Measurements from ENCODE around the gene CEP63.
"Not testable (repeated sequence)": the region's sequence is repeated elsewhere in the genome, so short reads cannot be mapped to it uniquely, and the experiment has no call there.

CEP63 gene

GRCh38 chr3:134516905-134517304 lies 31.0 kb downstream of the CEP63 start:
- DNase-seq = no peak

- DNase-seq = no peak
These were observed 31.9 kb downstream of the CEP63 start for GRCh38 chr3:134517791-134518190.

- no peak for DNase-seq
These were observed 36.7 kb downstream of the CEP63 start for GRCh38 chr3:134522541-134522940.

GRCh38 chr3:134525293-134525692 lies 39.4 kb downstream of the CEP63 start:
- DNase-seq = no peak

GRCh38 chr3:134526319-134526718 lies 40.5 kb downstream of the CEP63 start:
- no peak for DNase-seq

- DNase-seq = no peak
These were observed 41.2 kb downstream of the CEP63 start for GRCh38 chr3:134527037-134527436.

GRCh38 chr3:134527538-134528186 lies 41.8 kb downstream of the CEP63 start:
- DNase-seq = no peak

GRCh38 chr3:134533493-134533892 lies 47.6 kb downstream of the CEP63 start:
- no peak for DNase-seq

GRCh38 chr3:134535186-134535970 lies 49.5 kb downstream of the CEP63 start:
- DNase-seq = no peak

GRCh38 chr3:134536781-134537180 lies 50.9 kb downstream of the CEP63 start:
- DNase-seq = no peak

- no peak for DNase-seq
These were observed 56.6 kb downstream of the CEP63 start for GRCh38 chr3:134542287-134542958.

GRCh38 chr3:134543113-134543512 lies 57.3 kb downstream of the CEP63 start:
- no peak for DNase-seq

- DNase-seq = no peak
These were observed 58.5 kb downstream of the CEP63 start for GRCh38 chr3:134544316-134544715.

GRCh38 chr3:134544783-134545182 lies 58.9 kb downstream of the CEP63 start:
- not testable (repeated sequence) for DNase-seq

GRCh38 chr3:134545818-134546217 lies 60.0 kb downstream of the CEP63 start:
- no peak for DNase-seq

GRCh38 chr3:134552784-134553183 lies 66.9 kb downstream of the CEP63 start:
- DNase-seq = no peak

- DNase-seq = no peak
These were observed 73.7 kb downstream of the CEP63 start for GRCh38 chr3:134559591-134559990.

GRCh38 chr3:134562055-134562454 lies 76.2 kb downstream of the CEP63 start:
- no peak for DNase-seq

GRCh38 chr3:134563601-134564000 lies 77.7 kb downstream of the CEP63 start:
- no peak for DNase-seq

GRCh38 chr3:134564991-134565390 lies 79.1 kb downstream of the CEP63 start:
- DNase-seq = no peak

GRCh38 chr3:134567605-134568004 lies 81.7 kb downstream of the CEP63 start:
- DNase-seq = no peak

GRCh38 chr3:134568790-134569189 lies 82.9 kb downstream of the CEP63 start:
- no peak for DNase-seq

- not testable (repeated sequence) for DNase-seq
These were observed 84.0 kb downstream of the CEP63 start for GRCh38 chr3:134569899-134570298.

Measured in amygdala (tissue), 56 donors.